ENCODE data around the gene LRP2. TPM values are rescaled to one million over a fixed set of nuclear protein-coding genes. Genes with fewer than 3 reads are reported as not detected.

Gene LRP2
- total and polyA plus RNA-seq, 2 of the 4 experiments (the other 2 are of a cell fraction) = not detected

DNA sequence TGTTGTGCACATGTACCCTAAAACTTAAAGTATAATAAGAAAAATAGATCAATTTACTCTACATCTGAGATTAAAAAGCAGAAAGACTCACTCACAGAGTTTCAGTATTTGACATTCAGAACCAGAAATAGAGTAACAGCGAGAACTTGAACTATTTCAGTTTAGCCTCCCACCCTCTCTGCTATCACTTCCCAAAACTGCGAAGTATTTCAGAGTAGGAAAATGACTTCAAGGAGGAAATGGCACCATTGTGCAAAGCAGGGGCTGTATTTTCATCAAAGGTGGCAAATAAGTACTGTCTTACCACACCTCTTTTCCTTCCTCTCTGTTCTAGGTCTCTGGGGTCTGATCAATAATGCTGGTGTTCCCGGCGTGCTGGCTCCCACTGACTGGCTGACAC, 279.3 kb downstream of the LRP2 start:
- no peak overlapping the region for H3K9ac ChIP-seq (ENCODE audit: low read depth, low read length)
- H2BK15ac ChIP-seq (ENCODE audit: low read depth, low read length) = no peak overlapping the region
- no peaks in the 10 kb centered on the region for H3K4me1 ChIP-seq (ENCODE audit: control insufficient read depth, insufficient read depth, low read length)
- H3K14ac ChIP-seq (replicated peaks; ENCODE audit: low read depth, low read length) = no peak overlapping the region
- WGBS, 2 experiments (ENCODE audit: extremely low coverage in 2 of 2, insufficient read length in 1 of 2) = 50% methylated on average over 2 of the region's 4 CpGs; no CpG with 5 or more reads in 1 of the 2 experiments
- no peak overlapping the region for H3K27ac ChIP-seq (ENCODE audit: insufficient read depth, low read length)
- no peak for DNase-seq
- H3K9me1 ChIP-seq (ENCODE audit: insufficient read depth, low read length) = no peaks in the 10 kb centered on the region
- in situ Hi-C loops (cut with MboI; ENCODE audit: low sequenced_read_pairs) (no loop called here), dilution Hi-C loops (cut with HindIII; ENCODE audit: low sequenced_read_pairs, unreplicated experiment) (no loop called here), intact Hi-C loops (cut with micrococcal nuclease) (no loop called here)
- no peak overlapping the region for H3K18ac ChIP-seq (ENCODE audit: low read depth, low read length)
- ChIA-PET CTCF (no interaction called here), POLR2A (ENCODE audit: unreplicated experiment) (no interaction called here)
- no peak overlapping the region for H2BK20ac ChIP-seq (ENCODE audit: low read depth, low read length)
- H3K4me3 ChIP-seq (ENCODE audit: insufficient read depth, low read depth, low read length) = no peak overlapping the region
- no peak overlapping the region for H4K5ac ChIP-seq (ENCODE audit: low read depth, low read length)
- BruUV-seq (replicated peaks) = no TSS peak
- no peak overlapping the region for H3K4ac ChIP-seq (ENCODE audit: low read depth, low read length)
- no peak overlapping the region for H3K56ac ChIP-seq (ENCODE audit: extremely low read depth, insufficient read depth, low read length)
- H2BK120ac ChIP-seq (ENCODE audit: low read depth, low read length) = no peak overlapping the region
- no peak overlapping the region for H2BK5ac ChIP-seq (ENCODE audit: low read depth, low read length, poor library complexity, severe bottlenecking)
- no peak overlapping the region for H4K8ac ChIP-seq (ENCODE audit: low read depth in 2 of 2, low read length in 2 of 2)
- no peaks in the 10 kb centered on the region for H3K27me3 ChIP-seq (ENCODE audit: control insufficient read depth, insufficient read depth, low read length)
- H4K91ac ChIP-seq (ENCODE audit: insufficient read depth, low read depth, low read length) = no peak overlapping the region
- TF ChIP-seq, protein P1, sequence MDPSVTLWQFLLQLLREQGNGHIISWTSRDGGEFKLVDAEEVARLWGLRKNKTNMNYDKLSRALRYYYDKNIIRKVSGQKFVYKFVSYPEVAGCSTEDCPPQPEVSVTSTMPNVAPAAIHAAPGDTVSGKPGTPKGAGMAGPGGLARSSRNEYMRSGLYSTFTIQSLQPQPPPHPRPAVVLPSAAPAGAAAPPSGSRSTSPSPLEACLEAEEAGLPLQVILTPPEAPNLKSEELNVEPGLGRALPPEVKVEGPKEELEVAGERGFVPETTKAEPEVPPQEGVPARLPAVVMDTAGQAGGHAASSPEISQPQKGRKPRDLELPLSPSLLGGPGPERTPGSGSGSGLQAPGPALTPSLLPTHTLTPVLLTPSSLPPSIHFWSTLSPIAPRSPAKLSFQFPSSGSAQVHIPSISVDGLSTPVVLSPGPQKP (IDR thresholded peaks at IDR 0.05; ENCODE audit: borderline replicate concordance, low read depth, low read length) = no peak
- H3K23ac ChIP-seq (ENCODE audit: low read depth, low read length) = no peak overlapping the region
- no peak overlapping the region for H2AK9ac ChIP-seq (replicated peaks; ENCODE audit: low read depth, low read length, poor library complexity)
- no peak overlapping the region for H3K4me2 ChIP-seq (ENCODE audit: low read depth, low read length)
- no peak overlapping the region for H2AFZ ChIP-seq (replicated peaks; ENCODE audit: low read length, poor library complexity)
- no peaks in the 10 kb centered on the region for H3K36me3 ChIP-seq (ENCODE audit: control insufficient read depth, insufficient read depth, low read length)
- H4K20me1 ChIP-seq (ENCODE audit: insufficient read depth, low read length) = no peaks in the 10 kb centered on the region
- no peaks in the 10 kb centered on the region for H3K79me1 ChIP-seq (ENCODE audit: low read depth in 1 of 2, low read length in 2 of 2)
- peaks cover 2% of the 10 kb centered on the region; the same call in 1 of the 2 replicates for H3K9me3 ChIP-seq (ENCODE audit: control insufficient read depth, insufficient read depth, low read length)
- ATAC-seq (ENCODE audit: low read depth) = no peak
- no peak overlapping the region for H2AK5ac ChIP-seq (ENCODE audit: low read depth, low read length)
